Inflammatory macrophage treated with lipopolysaccharide for 4 hours (primary cell): ENCODE data around the gene ADAMTS8.
A peak's percentile ranks its signal among the peaks of the same experiment; 100 is the strongest.
"Not testable (repeated sequence)": the region's sequence is repeated elsewhere in the genome, so short reads cannot be mapped to it uniquely, and the experiment has no call there.

Source experiments
- DNase-seq: peaks from one replicate; pipeline ENCODE4 v3.0.0-alpha.2; 2020

ADAMTS8 gene

DNA sequence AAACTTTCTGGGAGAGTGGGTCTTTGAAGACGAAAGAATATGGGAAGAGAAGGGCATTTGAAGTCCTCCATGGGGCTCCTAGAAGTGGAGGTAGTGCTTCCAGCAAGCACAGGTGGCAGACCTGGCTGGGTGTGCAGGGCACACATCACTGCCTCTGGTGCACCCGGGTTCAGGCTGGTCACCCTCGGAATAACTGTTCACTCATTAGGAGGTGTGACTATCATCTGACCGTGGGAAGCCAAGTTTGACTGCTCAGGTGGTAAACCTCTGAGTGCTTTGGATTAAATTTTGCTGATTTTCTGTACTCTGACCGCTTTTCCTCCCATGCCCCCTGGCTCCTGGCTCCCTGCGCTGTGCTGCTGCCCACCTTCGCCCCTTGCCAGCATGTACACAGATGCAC lies 31.1 kb upstream of the ADAMTS8 start:
- no peak for DNase-seq

- DNase-seq, result no peak
These were observed 30.0 kb upstream of the ADAMTS8 start for GRCh38 chr11:130458410-130458729.

DNA sequence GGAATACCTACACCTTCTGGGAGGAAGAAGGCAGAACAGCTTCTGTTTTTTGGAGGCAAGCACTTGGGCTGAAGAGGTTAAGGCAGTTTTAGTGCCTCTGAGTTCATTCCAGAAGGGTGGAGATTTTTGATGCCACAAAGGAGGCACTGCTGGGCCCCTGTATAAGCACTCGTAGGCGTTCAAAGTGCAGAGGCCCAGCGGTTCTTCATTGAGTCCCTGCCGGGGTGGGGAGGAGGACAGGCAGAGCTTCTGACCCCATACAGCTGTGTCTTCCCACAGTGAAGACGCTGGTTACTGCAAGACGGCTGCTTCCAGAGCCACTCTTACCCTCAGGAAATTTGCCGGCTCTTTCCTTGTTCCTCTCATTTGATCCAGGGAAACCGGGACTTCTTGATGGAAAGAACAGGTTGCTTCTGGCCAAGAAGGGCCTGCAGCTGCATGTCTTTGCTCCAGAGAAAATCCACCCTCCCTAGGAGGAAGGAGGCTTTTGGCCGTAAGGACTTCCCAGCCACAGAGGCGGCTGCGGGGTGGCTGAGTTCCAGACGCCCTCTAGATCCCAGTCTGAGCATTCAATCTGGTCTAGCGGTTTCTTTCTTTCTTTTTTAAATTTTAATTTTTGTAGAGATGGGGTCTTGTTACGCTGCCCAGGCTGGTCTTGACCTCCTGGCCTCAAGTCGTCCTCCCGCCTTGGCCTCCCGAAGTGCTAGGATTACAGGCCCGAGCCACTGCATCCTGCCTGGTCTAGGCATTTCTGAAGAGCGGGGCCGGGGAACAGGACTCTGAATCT lies 29.4 kb upstream of the ADAMTS8 start:
- no peak for DNase-seq

GRCh38 chr11:130456286-130456685 lies 27.9 kb upstream of the ADAMTS8 start:
- DNase-seq, result no peak

DNA sequence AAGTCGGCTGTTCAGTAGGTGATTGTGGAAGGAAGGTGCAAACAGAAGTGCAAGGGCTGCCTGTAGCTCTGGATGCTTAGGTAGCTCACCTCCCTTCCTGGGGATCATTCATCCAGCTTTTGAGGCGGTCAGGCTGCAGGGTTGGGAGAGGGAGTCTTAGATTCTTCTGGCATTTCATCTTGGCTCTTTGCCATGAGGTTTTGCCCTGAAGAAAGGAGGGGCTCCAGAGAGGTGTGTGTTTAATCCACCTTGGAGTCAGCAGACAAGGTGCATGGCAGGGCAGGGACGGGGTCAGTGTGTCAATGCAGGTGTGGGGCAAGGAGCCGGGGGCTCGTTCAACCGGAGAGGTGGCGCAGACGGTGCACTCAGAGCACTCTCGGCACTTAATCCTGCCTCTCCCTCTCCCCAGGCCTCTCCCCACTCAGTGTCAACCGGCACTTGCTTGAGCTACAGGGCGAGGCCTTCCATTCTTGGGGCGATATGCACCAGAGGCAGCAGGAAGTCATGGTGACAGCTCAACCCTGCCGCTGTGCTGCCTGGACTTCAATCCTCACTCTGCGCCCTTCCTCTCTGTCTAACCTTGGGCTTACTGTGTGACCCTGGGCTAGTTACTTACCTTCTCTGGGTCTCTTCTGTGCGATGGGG lies 27.2 kb upstream of the ADAMTS8 start:
- no peak for DNase-seq

- DNase-seq, result no peak
These were observed 26.3 kb upstream of the ADAMTS8 start for GRCh38 chr11:130454491-130455252.

DNA sequence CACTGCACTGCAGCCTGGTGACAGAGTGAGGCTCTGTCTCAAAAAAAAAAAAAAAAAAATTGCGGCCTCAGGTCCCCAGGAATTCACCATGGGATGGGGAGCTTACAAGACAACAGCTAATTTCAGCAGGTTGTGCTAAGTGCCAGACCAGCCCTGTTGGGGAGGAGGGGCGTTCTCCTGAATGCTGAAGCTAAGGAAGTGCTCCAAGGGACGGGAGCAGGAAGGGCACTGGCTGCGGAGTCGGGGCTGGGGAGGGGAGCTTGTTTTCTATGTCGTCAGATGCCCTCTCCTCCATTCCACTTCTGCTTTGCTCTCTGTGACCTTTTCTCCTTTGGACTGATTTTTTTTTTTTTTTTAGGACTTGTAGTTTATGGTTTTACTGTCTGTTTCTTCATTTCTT lies 24.5 kb upstream of the ADAMTS8 start:
- DNase-seq, result no peak

DNA sequence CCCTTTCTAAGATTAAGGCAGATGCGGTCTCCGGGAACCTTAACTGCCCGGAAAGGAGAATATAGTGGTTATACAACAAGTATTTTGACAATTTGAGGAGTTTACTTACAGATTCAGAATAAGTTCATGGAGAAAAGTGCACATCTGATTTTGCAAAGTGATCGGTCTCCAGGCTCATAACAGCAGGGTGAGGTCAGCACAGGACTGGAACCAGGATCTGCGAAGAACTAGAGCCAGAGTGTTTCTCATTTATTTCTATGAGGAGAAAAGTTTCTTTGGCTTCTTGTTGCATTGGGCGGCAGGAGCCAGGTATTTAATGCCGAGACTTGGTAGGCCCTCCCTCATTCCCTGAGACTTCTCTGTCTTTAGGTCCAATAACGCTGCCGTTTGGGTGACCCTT lies 23.8 kb upstream of the ADAMTS8 start:
- no peak for DNase-seq

- DNase-seq, result no peak
These were observed 23.0 kb upstream of the ADAMTS8 start for GRCh38 chr11:130451231-130452019.

DNA sequence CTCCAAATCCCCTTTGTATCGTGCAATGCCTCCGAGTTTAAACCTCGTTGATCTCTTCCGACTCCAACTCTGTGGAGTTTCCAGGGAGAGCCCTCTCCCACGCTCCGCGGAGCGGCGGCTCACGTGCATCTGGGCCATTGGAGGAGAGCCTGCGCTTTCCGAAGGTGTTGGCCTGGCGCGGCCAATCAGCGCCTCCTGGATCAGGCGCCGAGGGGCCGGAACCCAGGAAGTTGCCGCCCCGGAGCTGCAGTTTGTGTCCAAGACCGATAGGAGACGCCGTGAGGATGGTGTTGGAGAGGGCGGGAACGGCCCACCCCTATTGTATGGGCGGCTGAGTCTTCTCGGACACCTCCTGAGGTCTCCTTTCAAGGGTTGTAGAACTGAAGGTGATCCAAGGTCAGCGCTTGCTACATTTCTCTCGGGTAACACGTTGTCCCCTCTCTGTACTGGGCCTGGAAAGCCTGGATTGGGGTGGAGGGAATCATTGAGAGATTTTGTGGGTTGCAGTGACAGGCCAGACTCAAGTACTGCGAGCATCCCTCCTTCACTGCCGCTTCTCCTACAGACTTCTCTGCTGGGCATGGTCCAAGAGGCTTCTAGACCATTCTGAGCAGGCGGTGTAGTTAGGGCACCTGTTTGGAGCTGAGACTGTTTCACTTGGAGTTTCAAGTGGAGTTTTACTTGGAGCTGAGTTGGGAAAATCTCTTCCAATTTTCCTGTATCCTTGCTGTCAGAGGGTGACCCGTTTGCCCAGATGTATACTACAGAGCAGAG lies 21.8 kb upstream of the ADAMTS8 start:
- no peak for DNase-seq

DNA sequence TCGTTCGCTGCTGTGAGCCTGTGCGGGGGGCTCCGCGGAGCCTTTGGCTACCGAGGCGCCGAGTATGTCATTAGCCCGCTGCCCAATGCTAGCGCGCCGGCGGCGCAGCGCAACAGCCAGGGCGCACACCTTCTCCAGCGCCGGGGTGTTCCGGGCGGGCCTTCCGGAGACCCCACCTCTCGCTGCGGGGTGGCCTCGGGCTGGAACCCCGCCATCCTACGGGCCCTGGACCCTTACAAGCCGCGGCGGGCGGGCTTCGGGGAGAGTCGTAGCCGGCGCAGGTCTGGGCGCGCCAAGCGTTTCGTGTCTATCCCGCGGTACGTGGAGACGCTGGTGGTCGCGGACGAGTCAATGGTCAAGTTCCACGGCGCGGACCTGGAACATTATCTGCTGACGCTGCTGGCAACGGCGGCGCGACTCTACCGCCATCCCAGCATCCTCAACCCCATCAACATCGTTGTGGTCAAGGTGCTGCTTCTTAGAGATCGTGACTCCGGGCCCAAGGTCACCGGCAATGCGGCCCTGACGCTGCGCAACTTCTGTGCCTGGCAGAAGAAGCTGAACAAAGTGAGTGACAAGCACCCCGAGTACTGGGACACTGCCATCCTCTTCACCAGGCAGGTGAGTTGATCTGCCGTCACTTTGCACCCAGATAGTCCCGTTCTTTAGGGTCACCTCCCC lies 21.0 kb upstream of the ADAMTS8 start:
- DNase-seq, result no peak

DNA sequence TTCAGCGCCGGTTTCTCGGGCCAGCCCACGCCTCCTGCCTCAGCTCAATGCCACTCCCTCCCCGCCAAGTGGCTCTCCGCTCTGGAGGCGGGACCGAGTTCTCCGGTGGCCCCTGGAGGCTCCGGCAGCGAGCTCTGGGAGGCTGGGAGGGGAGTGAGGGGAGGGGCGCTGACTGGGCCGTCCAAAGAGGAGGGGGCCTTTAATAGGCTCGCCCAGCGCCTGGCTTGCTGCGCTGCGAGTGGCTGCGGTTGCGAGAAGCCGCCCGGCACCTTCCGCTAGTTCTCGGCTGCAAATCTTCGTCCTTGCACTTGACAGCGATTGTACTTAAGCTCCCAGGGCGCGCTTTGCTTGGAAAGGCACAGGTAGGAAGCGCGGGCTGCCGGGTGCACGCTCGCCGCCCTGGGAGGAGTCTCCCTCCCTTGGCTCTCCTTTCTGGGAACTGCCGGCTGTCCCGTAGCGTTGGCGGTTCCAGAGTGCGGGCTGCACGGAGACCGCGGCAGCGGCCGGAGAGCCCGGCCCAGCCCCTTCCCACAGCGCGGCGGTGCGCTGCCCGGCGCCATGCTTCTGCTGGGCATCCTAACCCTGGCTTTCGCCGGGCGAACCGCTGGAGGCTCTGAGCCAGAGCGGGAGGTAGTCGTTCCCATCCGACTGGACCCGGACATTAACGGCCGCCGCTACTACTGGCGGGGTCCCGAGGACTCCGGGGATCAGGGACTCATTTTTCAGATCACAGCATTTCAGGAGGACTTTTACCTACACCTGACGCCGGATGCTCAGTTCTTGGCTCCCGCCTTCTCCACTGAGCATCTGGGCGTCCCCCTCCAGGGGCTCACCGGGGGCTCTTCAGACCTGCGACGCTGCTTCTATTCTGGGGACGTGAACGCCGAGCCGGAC lies 20.3 kb upstream of the ADAMTS8 start, which contains the start of gene ADAMTS15:
Gene ADAMTS15, plus strand, starts transcription at position 230 of the 894 bp plus-strand sequence. Its CDS starts 329 bp downstream, at position 559.
- DNase-seq, result peak; percentile 26

GRCh38 chr11:130448039-130448415 lies 19.6 kb upstream of the ADAMTS8 start:
- DNase-seq, result no peak

DNA sequence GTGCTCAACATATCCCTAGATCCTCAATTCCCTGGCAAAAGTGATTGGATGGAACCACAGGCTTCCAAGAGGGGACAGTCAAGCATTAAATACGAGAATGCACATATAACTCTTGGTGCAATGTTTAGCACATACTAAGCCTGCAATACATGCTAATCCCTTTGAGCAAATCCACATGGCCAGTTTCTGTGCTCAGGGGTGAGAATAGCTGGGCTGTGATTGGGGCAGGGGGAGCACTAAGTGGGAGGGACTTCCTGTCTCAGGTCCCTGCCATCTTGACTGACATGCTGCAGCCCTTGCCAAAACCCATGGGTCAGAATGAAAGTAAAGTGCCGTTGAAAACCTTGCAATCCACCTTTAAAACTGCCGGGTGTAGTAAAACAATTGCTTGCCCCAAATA lies 17.4 kb upstream of the ADAMTS8 start:
- DNase-seq, result no peak

DNA sequence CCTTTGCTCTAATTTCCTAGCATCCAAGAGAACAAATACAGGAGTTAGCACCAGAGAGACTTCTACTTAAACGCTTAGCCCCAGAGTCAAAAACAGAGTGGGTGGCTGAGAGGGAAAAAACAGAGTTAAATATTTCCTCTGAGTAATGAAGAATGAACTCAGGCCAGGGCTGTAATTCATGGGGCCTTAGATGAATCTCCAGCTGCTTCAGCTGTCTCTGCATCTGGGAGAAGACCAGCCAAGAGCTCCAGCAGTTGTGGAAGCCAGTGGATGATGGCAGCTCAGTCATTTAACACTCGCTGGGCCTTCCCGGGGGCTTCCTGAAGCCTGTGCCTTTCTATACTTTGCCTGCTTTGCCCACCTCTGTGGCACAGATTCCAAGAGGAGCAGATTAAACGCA lies 14.3 kb upstream of the ADAMTS8 start:
- no peak for DNase-seq

- no peak for DNase-seq
These were observed 13.3 kb upstream of the ADAMTS8 start for GRCh38 chr11:130441719-130442118.

DNA sequence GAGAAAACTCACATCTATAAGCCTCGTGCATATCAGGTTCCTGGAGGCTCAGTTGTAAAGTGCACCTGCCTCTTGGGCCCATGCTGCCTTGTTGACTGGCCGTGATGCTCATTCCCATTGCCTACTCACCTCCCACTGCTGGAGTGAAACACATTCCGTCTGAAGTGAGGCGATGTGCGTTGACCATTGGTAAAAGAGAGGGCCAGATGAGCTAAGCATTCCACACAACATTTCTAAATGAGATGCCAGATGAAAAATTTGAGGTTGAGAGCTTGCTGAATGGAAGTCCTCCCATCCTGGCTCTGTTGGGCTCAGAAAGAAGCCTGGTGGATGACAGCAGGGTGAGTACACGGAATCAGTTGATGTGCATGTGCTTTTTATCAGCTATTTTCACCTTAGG lies 11.5 kb upstream of the ADAMTS8 start:
- no peak for DNase-seq

DNA sequence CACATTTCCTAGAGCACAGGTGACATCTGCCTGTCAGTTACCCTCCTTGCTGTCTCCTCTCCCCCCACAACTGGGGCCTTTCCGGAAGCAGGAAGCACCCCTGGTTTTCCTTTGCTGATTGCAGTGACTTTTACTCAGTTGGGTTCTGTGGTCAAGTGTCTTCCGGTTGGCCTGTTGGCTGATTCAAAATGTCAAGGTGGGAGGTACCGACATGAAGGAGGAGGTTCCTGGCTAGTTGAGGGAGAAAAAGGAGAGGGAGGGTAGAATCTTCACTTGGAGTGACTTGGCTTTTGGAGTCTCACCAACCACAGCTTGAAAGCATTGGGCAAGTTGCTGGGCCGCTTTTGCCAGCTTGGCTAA lies 10.7 kb upstream of the ADAMTS8 start:
- DNase-seq, result no peak

- not testable (repeated sequence) for DNase-seq
These were observed 10.2 kb upstream of the ADAMTS8 start for GRCh38 chr11:130438401-130439159.

GRCh38 chr11:130437848-130438247 lies 9.4 kb upstream of the ADAMTS8 start:
- no peak for DNase-seq
